Left ventricle myocardium inferior (tissue), 1 donor: ENCODE measurements around the gene PTGES3L. TPM values are rescaled to one million over a fixed set of nuclear protein-coding genes. Genes with fewer than 3 reads are reported as not detected.

Experiments used
- DNase-seq: peaks from one replicate; pipeline ENCODE4 v3.0.0-alpha.2; 2020
- H3K27ac ChIP-seq: fragments of 200-600 bp; replicated peaks from 2 replicates; pipeline ENCODE4 v1.8.0; 2021
- H3K27me3 ChIP-seq: fragments of 200-600 bp; 2 replicates; pipeline ENCODE4 v1.8.0; 2021; ENCODE audit warnings: low read depth
- H3K36me3 ChIP-seq: fragments of 200-600 bp; 2 replicates; pipeline ENCODE4 v1.8.0; 2021
- H3K4me1 ChIP-seq: fragments of 200-600 bp; 2 replicates; pipeline ENCODE4 v1.8.0; 2021
- H3K4me3 ChIP-seq: fragments of 200-600 bp; 2 replicates; pipeline ENCODE4 v1.8.0; 2021; ENCODE audit warnings: mild to moderate bottlenecking, moderate library complexity
- H3K9me3 ChIP-seq: fragments of 200-600 bp; replicated peaks from 2 replicates; pipeline ENCODE4 v1.8.0; 2021
- CTCF ChIP-seq: fragments of 200-600 bp; IDR thresholded peaks from 2 replicates; pipeline ENCODE4 v1.8.0; 2021; ENCODE audit warnings: antibody characterized with exemption, mild to moderate bottlenecking, borderline replicate concordance
- intact Hi-C: fragments of 100-400 bp; cut with micrococcal nuclease; formaldehyde crosslinking; loops from one replicate; pipeline ENCODE4 v1.11.0; 2022
- total RNA-seq: library from RNA; stranded (reverse); fragmentation: NEBNext Ultra II Directional; extraction: Animal tissue kit (Norgen Biotek cat#: 25700); gene quantifications from one replicate; pipeline ENCODE4 v1.2.1, GENCODE V29; 2021
- donor health status: DM: no; HTN: yes; CAD: no; lungs with severe emphysema.

Gene PTGES3L
- total RNA-seq, 1 donor from 2014 or later, result 37.9 TPM

GRCh38 chr17:42969001-42969581 is 10.8 kb downstream of the PTGES3L start:
- Histone ChIP-seq H3K4me3 (no peak overlapping the region), H3K27me3 (no peaks in the 10 kb centered on the region), H3K36me3 (no peaks in the 10 kb centered on the region), H3K4me1 (peaks cover 10% of the 10 kb centered on the region), H3K27ac (no peak overlapping the region), H3K9me3 (no peaks in the 10 kb centered on the region)
- DNase-seq, result no peak
- intact Hi-C loops, result no loop called here
- no peak for TF ChIP-seq CTCF

GRCh38 chr17:42967925-42968324 is 12.0 kb downstream of the PTGES3L start:
- Histone ChIP-seq H3K27ac (no peak overlapping the region), H3K27me3 (no peaks in the 10 kb centered on the region), H3K4me1 (peaks cover 20% of the 10 kb centered on the region), H3K36me3 (peaks cover under 1% of the 10 kb centered on the region), H3K4me3 (no peak overlapping the region), H3K9me3 (no peaks in the 10 kb centered on the region)
- no peak for DNase-seq
- intact Hi-C loops, result no loop called here
- no peak for TF ChIP-seq CTCF

- Histone ChIP-seq H3K9me3 (no peaks in the 10 kb centered on the region), H3K4me3 (peak within 1 kb of the TSS; percentile 83), H3K36me3 (peaks cover 36% of the 10 kb centered on the region), H3K27ac (peak within 1 kb of the TSS; percentile 94), H3K27me3 (no peaks in the 10 kb centered on the region), H3K4me1 (peaks cover 25% of the 10 kb centered on the region)
- intact Hi-C loops, result no loop called here
- TF ChIP-seq CTCF, result no peak
- DNase-seq, result peak; percentile 92
Measured at GRCh38 chr17:42964161-42964932, 15.5 kb downstream of the PTGES3L start, which contains the start of gene AARSD1. Gene AARSD1 (minus strand): TSS chr17:42964454. CDS start chr17:42964440, 14 bp downstream.

GRCh38 chr17:42953669-42954068 is 26.2 kb downstream of the PTGES3L start:
- TF ChIP-seq CTCF, result no peak
- Histone ChIP-seq H3K9me3 (no peaks in the 10 kb centered on the region), H3K36me3 (peaks cover 94% of the 10 kb centered on the region), H3K27ac (no peak overlapping the region), H3K4me3 (no peak overlapping the region), H3K27me3 (no peaks in the 10 kb centered on the region), H3K4me1 (no peaks in the 10 kb centered on the region)
- no peak for DNase-seq
- intact Hi-C loops, result no loop called here

GRCh38 chr17:42950044-42950783 is 29.7 kb downstream of the PTGES3L start:
- Histone ChIP-seq H3K4me1 (no peaks in the 10 kb centered on the region), H3K4me3 (no peak overlapping the region), H3K36me3 (peaks cover 70% of the 10 kb centered on the region), H3K9me3 (no peaks in the 10 kb centered on the region), H3K27ac (no peak overlapping the region), H3K27me3 (no peaks in the 10 kb centered on the region)
- TF ChIP-seq CTCF, result no peak
- DNase-seq, result no peak
- intact Hi-C loops, result no loop called here
